ENCODE data around the gene SPNS3. TPM values are rescaled to one million over a fixed set of nuclear protein-coding genes. Genes with fewer than 3 reads are reported as not detected.

SPNS3 gene
- total RNA-seq, 1 donor from 2014 or later: not detected

DNA sequence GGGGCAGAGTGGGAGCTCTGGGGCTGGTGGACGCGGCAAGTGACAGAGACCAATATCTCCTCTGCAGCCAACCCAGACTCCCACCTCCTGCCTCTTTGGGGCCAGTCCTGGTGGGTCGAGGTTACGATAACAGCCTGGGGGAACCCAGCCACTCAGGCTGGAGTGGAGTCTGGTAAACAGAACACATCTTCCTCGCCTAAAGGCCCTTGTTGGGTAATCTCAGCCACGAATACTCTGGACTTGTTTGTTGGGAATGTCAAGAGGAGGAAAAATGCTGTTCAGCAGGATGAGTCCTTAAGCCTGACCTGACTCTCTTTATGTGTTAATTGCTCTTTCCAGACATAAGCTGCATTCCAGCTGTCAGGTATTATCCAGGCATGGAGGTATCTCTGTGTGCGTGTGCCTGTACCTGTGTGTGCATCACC lies 56.9 kb downstream of the SPNS3 start:
- H3K27ac Mint-ChIP-seq (ENCODE audit: unreplicated experiment): peak overlapping the region; percentile 15
- peaks cover 17% of the 10 kb centered on the region for H3K27me3 Mint-ChIP-seq (ENCODE audit: unreplicated experiment)
- no peak overlapping the region for H3K4me3 Mint-ChIP-seq (ENCODE audit: unreplicated experiment)
- peaks cover 16% of the 10 kb centered on the region for H3K4me1 Mint-ChIP-seq (ENCODE audit: low read depth, unreplicated experiment)
- peaks cover 11% of the 10 kb centered on the region for H3K9me3 Mint-ChIP-seq (ENCODE audit: unreplicated experiment)
- TF ChIP-seq, protein P1, sequence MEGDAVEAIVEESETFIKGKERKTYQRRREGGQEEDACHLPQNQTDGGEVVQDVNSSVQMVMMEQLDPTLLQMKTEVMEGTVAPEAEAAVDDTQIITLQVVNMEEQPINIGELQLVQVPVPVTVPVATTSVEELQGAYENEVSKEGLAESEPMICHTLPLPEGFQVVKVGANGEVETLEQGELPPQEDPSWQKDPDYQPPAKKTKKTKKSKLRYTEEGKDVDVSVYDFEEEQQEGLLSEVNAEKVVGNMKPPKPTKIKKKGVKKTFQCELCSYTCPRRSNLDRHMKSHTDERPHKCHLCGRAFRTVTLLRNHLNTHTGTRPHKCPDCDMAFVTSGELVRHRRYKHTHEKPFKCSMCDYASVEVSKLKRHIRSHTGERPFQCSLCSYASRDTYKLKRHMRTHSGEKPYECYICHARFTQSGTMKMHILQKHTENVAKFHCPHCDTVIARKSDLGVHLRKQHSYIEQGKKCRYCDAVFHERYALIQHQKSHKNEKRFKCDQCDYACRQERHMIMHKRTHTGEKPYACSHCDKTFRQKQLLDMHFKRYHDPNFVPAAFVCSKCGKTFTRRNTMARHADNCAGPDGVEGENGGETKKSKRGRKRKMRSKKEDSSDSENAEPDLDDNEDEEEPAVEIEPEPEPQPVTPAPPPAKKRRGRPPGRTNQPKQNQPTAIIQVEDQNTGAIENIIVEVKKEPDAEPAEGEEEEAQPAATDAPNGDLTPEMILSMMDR (IDR thresholded peaks at IDR 0.05; ENCODE audit: partially characterized antibody, unreplicated experiment): no peak
- DNase-seq: no peak
- no peaks in the 10 kb centered on the region for H3K36me3 Mint-ChIP-seq (ENCODE audit: unreplicated experiment)

GRCh38 chr17:4492721-4493561 lies 59.2 kb downstream of the SPNS3 start:
- H3K4me3 Mint-ChIP-seq (ENCODE audit: unreplicated experiment): no peak overlapping the region
- DNase-seq: no peak
- peaks cover 10% of the 10 kb centered on the region for H3K9me3 Mint-ChIP-seq (ENCODE audit: unreplicated experiment)
- TF ChIP-seq, protein P1 (IDR thresholded peaks at IDR 0.05; ENCODE audit: partially characterized antibody, unreplicated experiment): no peak
- H3K36me3 Mint-ChIP-seq (ENCODE audit: unreplicated experiment): no peaks in the 10 kb centered on the region
- H3K4me1 Mint-ChIP-seq (ENCODE audit: low read depth, unreplicated experiment): peaks cover 20% of the 10 kb centered on the region
- peaks cover 22% of the 10 kb centered on the region for H3K27me3 Mint-ChIP-seq (ENCODE audit: unreplicated experiment)
- peak overlapping the region; percentile 62 for H3K27ac Mint-ChIP-seq (ENCODE audit: unreplicated experiment)

- H3K4me1 Mint-ChIP-seq (ENCODE audit: low read depth, unreplicated experiment): peaks cover 24% of the 10 kb centered on the region
- no peaks in the 10 kb centered on the region for H3K36me3 Mint-ChIP-seq (ENCODE audit: unreplicated experiment)
- H3K9me3 Mint-ChIP-seq (ENCODE audit: unreplicated experiment): peaks cover 14% of the 10 kb centered on the region
- TF ChIP-seq, protein P1 (IDR thresholded peaks at IDR 0.05; ENCODE audit: partially characterized antibody, unreplicated experiment): no peak
- peaks cover 23% of the 10 kb centered on the region for H3K27me3 Mint-ChIP-seq (ENCODE audit: unreplicated experiment)
- no peak for DNase-seq
- H3K4me3 Mint-ChIP-seq (ENCODE audit: unreplicated experiment): peak overlapping the region; percentile 70
- peak overlapping the region; percentile 12 for H3K27ac Mint-ChIP-seq (ENCODE audit: unreplicated experiment)
Observed at GRCh38 chr17:4497101-4497824, 63.5 kb downstream of the SPNS3 start.

DNA sequence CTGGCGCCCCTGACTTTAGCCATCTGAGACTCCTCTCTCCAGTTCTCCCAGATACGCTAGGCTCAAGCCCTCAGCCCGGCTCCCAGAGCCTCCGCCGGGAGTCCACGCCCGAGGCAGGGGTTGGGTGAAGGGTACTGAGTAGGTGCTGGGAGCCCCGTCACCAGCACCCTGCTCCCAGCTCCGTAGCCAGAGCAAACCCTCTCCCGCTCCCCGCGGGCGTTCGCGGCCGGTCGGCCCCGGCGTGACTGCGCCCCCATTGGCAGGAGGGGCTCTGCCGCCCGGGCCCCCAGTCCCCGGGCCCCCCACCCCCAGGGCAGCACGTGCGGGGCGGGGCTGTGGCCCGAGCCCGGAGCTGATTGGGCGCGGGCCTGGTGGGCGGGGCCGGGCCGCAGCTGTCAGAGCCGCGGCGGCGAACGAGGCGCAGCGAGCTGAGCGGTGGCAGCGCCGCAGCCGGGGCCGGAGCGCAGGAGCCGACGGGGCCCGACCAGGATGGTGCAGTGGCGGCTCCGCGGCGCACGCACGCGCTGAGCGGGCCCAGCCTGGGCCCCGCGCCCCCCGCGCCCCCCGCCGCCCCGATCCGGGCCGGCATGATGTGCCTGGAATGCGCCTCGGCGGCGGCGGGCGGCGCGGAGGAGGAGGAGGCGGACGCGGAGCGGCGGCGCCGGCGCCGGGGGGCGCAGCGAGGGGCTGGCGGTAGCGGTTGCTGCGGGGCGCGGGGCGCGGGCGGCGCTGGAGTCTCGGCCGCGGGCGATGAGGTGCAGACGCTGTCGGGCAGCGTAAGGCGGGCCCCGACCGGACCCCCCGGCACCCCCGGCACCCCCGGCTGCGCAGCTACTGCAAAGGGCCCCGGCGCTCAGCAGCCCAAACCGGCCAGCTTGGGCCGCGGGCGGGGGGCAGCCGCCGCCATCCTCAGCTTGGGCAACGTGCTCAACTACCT lies 65.0 kb downstream of the SPNS3 start, which contains the start of gene SPNS2:
TSS of gene SPNS2 (plus strand) at position 421 of the 937 bp plus-strand sequence. CDS start at position 588, 167 bp downstream.
- peak within 1 kb of the TSS; percentile 87 for H3K4me3 Mint-ChIP-seq (ENCODE audit: unreplicated experiment)
- peak within 1 kb of the TSS; percentile 89 for H3K27ac Mint-ChIP-seq (ENCODE audit: unreplicated experiment)
- TF ChIP-seq, protein P1 (IDR thresholded peaks at IDR 0.05; ENCODE audit: partially characterized antibody, unreplicated experiment): no peak
- peaks cover 16% of the 10 kb centered on the region for H3K27me3 Mint-ChIP-seq (ENCODE audit: unreplicated experiment)
- peak; percentile 85 for DNase-seq
- no peaks in the 10 kb centered on the region for H3K36me3 Mint-ChIP-seq (ENCODE audit: unreplicated experiment)
- H3K4me1 Mint-ChIP-seq (ENCODE audit: low read depth, unreplicated experiment): peaks cover 21% of the 10 kb centered on the region
- H3K9me3 Mint-ChIP-seq (ENCODE audit: unreplicated experiment): peaks cover 11% of the 10 kb centered on the region
